Hepatocyte (in vitro differentiated cells): ENCODE results near the gene TRIM3. TPM values are rescaled to one million over a fixed set of nuclear protein-coding genes. Genes with fewer than 3 reads are reported as not detected.

Experiments
- DNase-seq: peaks from one replicate; pipeline ENCODE4 v3.0.0-alpha.2; 2016; ENCODE audit warnings: low spot score
- H2AFZ ChIP-seq: fragments of 200-600 bp; sonication (generic); 2 replicates; pipeline ENCODE4 v1.6.0; 2016; ENCODE audit warnings: antibody characterized with exemption, mild to moderate bottlenecking
- H3K27ac ChIP-seq: fragments of 200-600 bp; sonication (generic); 2 replicates; pipeline ENCODE4 v1.5.1; 2016; ENCODE audit warnings: mild to moderate bottlenecking
- H3K27me3 ChIP-seq: fragments of 200-600 bp; sonication (generic); 2 replicates; pipeline ENCODE4 v1.6.1; 2016
- H3K36me3 ChIP-seq: fragments of 200-600 bp; sonication (generic); replicated peaks from 2 replicates; pipeline ENCODE4 v1.5.1; 2016; ENCODE audit warnings: low read depth; ENCODE audit not compliant: insufficient read depth
- H3K4me1 ChIP-seq: fragments of 200-600 bp; sonication (generic); 2 replicates; pipeline ENCODE4 v1.5.1; 2016; ENCODE audit warnings: mild to moderate bottlenecking, moderate library complexity; ENCODE audit not compliant: insufficient read depth
- H3K4me2 ChIP-seq: fragments of 200-600 bp; sonication (generic); 2 replicates; pipeline ENCODE4 v1.6.0; 2016
- H3K4me3 ChIP-seq: fragments of 200-600 bp; sonication (generic); 2 replicates; pipeline ENCODE4 v1.5.1; 2016; ENCODE audit warnings: mild to moderate bottlenecking
- H3K79me2 ChIP-seq: fragments of 200-600 bp; sonication (generic); 2 replicates; pipeline ENCODE4 v1.6.0; 2017; ENCODE audit warnings: mild to moderate bottlenecking
- H3K9me2 ChIP-seq: fragments of 200-600 bp; sonication (generic); replicated peaks from 2 replicates; pipeline ENCODE4 v1.6.0; 2017; ENCODE audit warnings: mild to moderate bottlenecking; ENCODE audit not compliant: insufficient read depth
- H3K9me3 ChIP-seq: fragments of 200-600 bp; sonication (generic); 2 replicates; pipeline ENCODE4 v1.5.1; 2016; ENCODE audit warnings: low read depth, mild to moderate bottlenecking
- H4K20me1 ChIP-seq: fragments of 200-600 bp; sonication (generic); 2 replicates; pipeline ENCODE4 v1.6.0; 2016; ENCODE audit warnings: mild to moderate bottlenecking; ENCODE audit not compliant: insufficient read depth, poor library complexity, severe bottlenecking
- CTCF ChIP-seq: fragments of 200-600 bp; sonication (generic); IDR thresholded peaks from 2 replicates; pipeline ENCODE4 v1.5.1; 2016; ENCODE audit warnings: antibody characterized with exemption, mild to moderate bottlenecking; ENCODE audit not compliant: poor library complexity
- EZH2 ChIP-seq: fragments of 200-600 bp; sonication (generic); IDR thresholded peaks from 2 replicates; pipeline ENCODE4 v1.6.1; 2016; ENCODE audit warnings: antibody characterized with exemption, mild to moderate bottlenecking, borderline replicate concordance
- EZH2phosphoT487 ChIP-seq: fragments of 200-600 bp; sonication (generic); IDR thresholded peaks from one replicate; pipeline ENCODE4 v1.6.1; 2018; ENCODE audit warnings: antibody characterized with exemption, mild to moderate bottlenecking, low read depth, moderate library complexity; ENCODE audit not compliant: unreplicated experiment, severe bottlenecking
- WGBS: methylation state at CpG from one replicate; pipeline ENCODE4 v1.1.6; 2016; ENCODE audit warnings: low lambda C conversion rate; ENCODE audit errors: missing lambda C conversion rate; 5-methylcytosine and 5-hydroxymethylcytosine counted together
- polyA plus RNA-seq: library from polyadenylated mRNA; unstranded; fragments of >200 nt; fragmentation: Nextera tagmentation; extraction: Ambion mirVana; gene quantifications from 2 replicates; pipeline ENCODE4 v1.2.1, GENCODE V29; 2016
- total RNA-seq: library from RNA; depleted of rRNA; stranded (reverse); fragments of >200 nt; gene quantifications from 2 replicates; pipeline ENCODE4 v1.2.3, GENCODE V29; 2014

The TRIM3 gene
- total and polyA plus RNA-seq, 2 experiments from 2014 or later, result 26.2 to 35.5 TPM

GRCh38 chr11:6438979-6439571 lies 34.7 kb downstream of the TRIM3 start:
- Histone ChIP-seq H2AFZ (no peak overlapping the region), H3K36me3 (no peaks in the 10 kb centered on the region), H3K9me3 (no peaks in the 10 kb centered on the region), H3K4me2 (no peak overlapping the region), H3K4me3 (no peak overlapping the region), H3K79me2 (no peaks in the 10 kb centered on the region), H3K9me2 (no peaks in the 10 kb centered on the region), H4K20me1 (no peaks in the 10 kb centered on the region), H3K27me3 (no peaks in the 10 kb centered on the region), H3K4me1 (peaks cover 20% of the 10 kb centered on the region), H3K27ac (no peak overlapping the region)
- peak; percentile 77 for DNase-seq
- WGBS, result 30% methylated on average over 1 of the region's 1 CpG
- TF ChIP-seq EZH2phosphoT487 (no peak), CTCF (peak; percentile 69), EZH2 (no peak)

GRCh38 chr11:6437993-6438392 lies 35.7 kb downstream of the TRIM3 start:
- H3K9me3 ChIP-seq, result no peaks in the 10 kb centered on the region
- no peak overlapping the region for H3K27ac ChIP-seq
- 89% methylated on average over 3 of the region's 3 CpGs for WGBS
- H3K9me2 ChIP-seq, result no peaks in the 10 kb centered on the region
- no peaks in the 10 kb centered on the region for H3K79me2 ChIP-seq
- H3K4me1 ChIP-seq, result peaks cover 20% of the 10 kb centered on the region
- no peaks in the 10 kb centered on the region for H3K27me3 ChIP-seq
- no peak overlapping the region for H3K4me2 ChIP-seq
- no peak for DNase-seq
- no peak overlapping the region for H2AFZ ChIP-seq
- no peaks in the 10 kb centered on the region for H3K36me3 ChIP-seq
- H3K4me3 ChIP-seq, result no peak overlapping the region
- no peaks in the 10 kb centered on the region for H4K20me1 ChIP-seq
- TF ChIP-seq CTCF (no peak), EZH2 (no peak), EZH2phosphoT487 (no peak)

GRCh38 chr11:6437423-6437822 lies 36.3 kb downstream of the TRIM3 start:
- Histone ChIP-seq H3K9me3 (no peaks in the 10 kb centered on the region), H3K79me2 (no peaks in the 10 kb centered on the region), H4K20me1 (no peaks in the 10 kb centered on the region), H3K4me2 (no peak overlapping the region), H3K4me3 (no peak overlapping the region), H2AFZ (no peak overlapping the region), H3K9me2 (no peaks in the 10 kb centered on the region), H3K27me3 (no peaks in the 10 kb centered on the region), H3K27ac (no peak overlapping the region), H3K4me1 (peaks cover 20% of the 10 kb centered on the region), H3K36me3 (no peaks in the 10 kb centered on the region)
- TF ChIP-seq CTCF (no peak), EZH2phosphoT487 (no peak), EZH2 (no peak)
- WGBS, result 93% methylated on average over 12 of the region's 12 CpGs
- DNase-seq, result no peak
